Body of pancreas (tissue), 4 donors: ENCODE results near the gene CNTNAP2.

Experiments used
- CTCF ChIP-seq, 7 experiments: fragments of 450-650 bp in 4 of 7; fragments of 200-600 bp in 3 of 7; sonication (generic) in 3 of 7; IDR thresholded peaks; one replicate each; pipeline ENCODE4 v1.5.1; 2016 to 2019; ENCODE audit warnings: antibody characterized with exemption in 7 of 7
- POLR2A ChIP-seq, 3 donors: fragments of 450-650 bp; IDR thresholded peaks; one replicate each; pipeline ENCODE4 v1.6.1; 2016; ENCODE audit warnings: antibody characterized with exemption in 3 of 3, mild to moderate bottlenecking in 2 of 3

GRCh38 chr7:146728611-146729010 lies 612.0 kb downstream of the CNTNAP2 start:
- TF ChIP-seq CTCF (IDR thresholded peaks at IDR 0.05), result no peak
- TF ChIP-seq POLR2A (IDR thresholded peaks at IDR 0.05), result no peak
